Stimulated activated naive CD8-positive, alpha-beta T cell treated with anti-CD3 and anti-CD28 coated beads, Interleukin-15, Interleukin-2, amounts not matched to agents 100 U/mL and 50 U/mL, for 24 hours (primary cell): ENCODE data around the gene DIS3L2.
"Not testable (repeated sequence)": the region's sequence is repeated elsewhere in the genome, so short reads cannot be mapped to it uniquely, and the experiment has no call there.

ENCODE experiments used
- ATAC-seq: fragments of 150-1000 bp; cut with Tn5 transposase; one replicate; pipeline ENCODE4 v1.10.0; 2021
- DNase-seq: peaks from one replicate; pipeline ENCODE4 v3.0.0; 2021

DIS3L2 gene

GRCh38 chr2:232350804-232351685 lies 389.5 kb downstream of the DIS3L2 start:
- no peak for ATAC-seq
- no peak for DNase-seq

- DNase-seq = no peak
- ATAC-seq = no peak
These were observed 390.4 kb downstream of the DIS3L2 start for GRCh38 chr2:232351686-232352510.

GRCh38 chr2:232352511-232353091 lies 391.1 kb downstream of the DIS3L2 start:
- DNase-seq (no peak), ATAC-seq (no peak)

- no peak for ATAC-seq
- DNase-seq = no peak
These were observed 391.6 kb downstream of the DIS3L2 start for GRCh38 chr2:232353096-232353495.

GRCh38 chr2:232353660-232354059 lies 392.1 kb downstream of the DIS3L2 start:
- ATAC-seq (no peak), DNase-seq (no peak)

GRCh38 chr2:232354069-232354468 lies 392.6 kb downstream of the DIS3L2 start:
- DNase-seq (no peak), ATAC-seq (no peak)

GRCh38 chr2:232361646-232362045 lies 400.1 kb downstream of the DIS3L2 start:
- DNase-seq (no peak), ATAC-seq (no peak)

GRCh38 chr2:232362174-232362900 lies 400.8 kb downstream of the DIS3L2 start:
- ATAC-seq = no peak
- no peak for DNase-seq

GRCh38 chr2:232363064-232363783 lies 401.7 kb downstream of the DIS3L2 start:
- DNase-seq, ATAC-seq: not testable (repeated sequence)

- DNase-seq (peak; percentile 29), ATAC-seq (peak; percentile 35)
These were observed 402.5 kb downstream of the DIS3L2 start for GRCh38 chr2:232363784-232364615.

- DNase-seq, ATAC-seq: not testable (repeated sequence)
These were observed 403.5 kb downstream of the DIS3L2 start for GRCh38 chr2:232364806-232365594.

- ATAC-seq (peak; percentile 55), DNase-seq (no peak)
These were observed 404.3 kb downstream of the DIS3L2 start for GRCh38 chr2:232365621-232366321.

GRCh38 chr2:232366461-232366860 lies 404.9 kb downstream of the DIS3L2 start:
- not testable (repeated sequence) for ATAC-seq, DNase-seq

- ATAC-seq = no peak
- no peak for DNase-seq
These were observed 405.5 kb downstream of the DIS3L2 start for GRCh38 chr2:232367016-232367415.

- ATAC-seq (no peak), DNase-seq (no peak)
These were observed 406.2 kb downstream of the DIS3L2 start for GRCh38 chr2:232367591-232368233.

GRCh38 chr2:232368311-232368731 lies 406.8 kb downstream of the DIS3L2 start:
- ATAC-seq = no peak

GRCh38 chr2:232369126-232369951 lies 407.8 kb downstream of the DIS3L2 start:
- no peak for ATAC-seq

More at GRCh38 chr2:232368311-232368731, 406.8 kb downstream of the DIS3L2 start:
- no peak for DNase-seq

More at GRCh38 chr2:232369126-232369951, 407.8 kb downstream of the DIS3L2 start:
- no peak for DNase-seq
